ENCODE data around the gene CHMP4A. TPM values are rescaled to one million over a fixed set of nuclear protein-coding genes. Genes with fewer than 3 reads are reported as not detected.
A peak's percentile ranks its signal among the peaks of the same experiment; 100 is the strongest.

CHMP4A gene
- total and polyA plus RNA-seq, 11 donors = 20.2 to 72.8 (median 34.5) TPM

DNA sequence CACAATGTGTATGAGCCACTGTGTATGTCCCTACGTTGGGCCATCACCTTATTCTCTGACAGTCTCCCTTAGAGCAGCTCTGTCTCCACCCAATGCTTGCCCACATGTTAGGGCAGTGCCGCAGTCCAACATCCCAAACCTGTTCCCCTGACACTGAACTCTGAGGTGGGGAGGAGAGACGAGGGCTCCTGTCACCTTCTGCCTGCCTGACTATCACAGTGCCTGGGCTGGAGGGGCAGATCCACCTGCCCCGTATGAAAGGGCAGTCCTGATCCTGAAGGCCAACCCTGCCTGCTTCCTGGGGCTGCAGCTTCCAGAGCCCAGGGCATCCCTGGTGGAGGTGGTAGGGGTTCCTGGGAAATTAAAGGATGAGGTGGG is 47.5 kb upstream of the CHMP4A start:
- WGBS, 4 donors = 72 to 89% (median 83%) methylated on average over 3 to 4 of the region's 4 CpGs
- Histone ChIP-seq H3K4me3 (no peak overlapping the region), H3K9me3 (no peaks in the 10 kb centered on the region), H3K4me1 (no peaks in the 10 kb centered on the region), H3K36me3 (peaks cover 0 to 9% (median under 1%) of the 10 kb centered on the region in 9 donors), H3K27ac (no peak overlapping the region), H3K27me3 (no peaks in the 10 kb centered on the region)
- TF ChIP-seq, protein P1, sequence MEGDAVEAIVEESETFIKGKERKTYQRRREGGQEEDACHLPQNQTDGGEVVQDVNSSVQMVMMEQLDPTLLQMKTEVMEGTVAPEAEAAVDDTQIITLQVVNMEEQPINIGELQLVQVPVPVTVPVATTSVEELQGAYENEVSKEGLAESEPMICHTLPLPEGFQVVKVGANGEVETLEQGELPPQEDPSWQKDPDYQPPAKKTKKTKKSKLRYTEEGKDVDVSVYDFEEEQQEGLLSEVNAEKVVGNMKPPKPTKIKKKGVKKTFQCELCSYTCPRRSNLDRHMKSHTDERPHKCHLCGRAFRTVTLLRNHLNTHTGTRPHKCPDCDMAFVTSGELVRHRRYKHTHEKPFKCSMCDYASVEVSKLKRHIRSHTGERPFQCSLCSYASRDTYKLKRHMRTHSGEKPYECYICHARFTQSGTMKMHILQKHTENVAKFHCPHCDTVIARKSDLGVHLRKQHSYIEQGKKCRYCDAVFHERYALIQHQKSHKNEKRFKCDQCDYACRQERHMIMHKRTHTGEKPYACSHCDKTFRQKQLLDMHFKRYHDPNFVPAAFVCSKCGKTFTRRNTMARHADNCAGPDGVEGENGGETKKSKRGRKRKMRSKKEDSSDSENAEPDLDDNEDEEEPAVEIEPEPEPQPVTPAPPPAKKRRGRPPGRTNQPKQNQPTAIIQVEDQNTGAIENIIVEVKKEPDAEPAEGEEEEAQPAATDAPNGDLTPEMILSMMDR (IDR thresholded peaks at IDR 0.05) = no peak
- no peak for ATAC-seq
- intact Hi-C loops (cut with DNase I) = no loop called here
- DNase-seq = no peak

DNA sequence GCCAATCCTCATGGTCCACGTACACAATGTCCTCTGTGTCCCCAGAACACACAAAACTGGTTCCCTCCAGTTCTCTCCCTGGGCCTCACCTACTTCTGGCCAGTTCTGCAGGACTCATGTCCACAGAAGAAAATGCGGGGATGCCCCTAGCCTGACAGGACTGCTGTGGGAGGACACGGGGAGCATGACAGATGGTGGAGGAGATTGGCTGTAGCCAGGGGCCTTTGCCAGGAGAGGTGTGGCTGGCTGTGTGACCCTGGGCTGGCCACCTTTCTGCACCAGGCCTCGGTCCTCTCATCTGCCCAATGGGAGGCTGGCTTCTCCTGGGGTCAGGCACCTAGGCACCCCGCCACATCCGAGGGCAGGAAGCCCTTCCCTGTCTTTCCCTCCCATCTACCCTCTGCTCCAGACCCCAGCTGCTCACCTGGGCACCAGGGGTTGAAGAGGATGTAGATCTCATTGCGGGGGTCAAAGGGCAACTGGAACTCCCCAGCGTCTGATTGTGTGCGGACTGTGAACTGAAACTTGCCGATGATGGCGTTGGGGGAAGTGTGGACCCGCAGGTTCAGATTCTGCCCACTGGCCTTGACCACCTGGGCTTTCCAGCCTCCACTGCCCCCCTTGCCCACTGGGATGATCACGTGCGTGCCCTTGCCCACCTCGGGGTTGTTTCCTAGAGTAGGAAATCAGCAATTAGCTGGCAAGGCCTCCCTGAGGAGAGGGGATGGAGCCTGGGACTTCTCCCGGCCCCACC is 46.9 kb upstream of the CHMP4A start:
- no peak overlapping the region for H3K4me3 ChIP-seq
- H3K36me3 ChIP-seq = peaks cover 0 to 4% (median 0%) of the 10 kb centered on the region in 9 donors
- H3K27ac ChIP-seq = no peak overlapping the region
- intact Hi-C loops (cut with DNase I) = no loop called here
- 85 to 90% (median 89%) methylated on average over 16 of the region's 16 CpGs for WGBS, 4 donors
- no peaks in the 10 kb centered on the region for H3K4me1 ChIP-seq
- ATAC-seq (peak in 1 of 4 donors; percentile 4), DNase-seq (no peak)
- no peak for TF ChIP-seq POLR2A (IDR thresholded peaks at IDR 0.05)
- TF ChIP-seq, protein P1 (IDR thresholded peaks at IDR 0.05) = no peak
- H3K27me3 ChIP-seq = no peaks in the 10 kb centered on the region
- H3K9me3 ChIP-seq = no peaks in the 10 kb centered on the region

GRCh38 chr14:24259282-24260025 is 46.2 kb upstream of the CHMP4A start:
- no peaks in the 10 kb centered on the region for H3K9me3 ChIP-seq
- ATAC-seq (peak in 1 of 4 donors; percentile 11), DNase-seq (peak in 1 of 5 donors; percentile 25)
- no peaks in the 10 kb centered on the region for H3K27me3 ChIP-seq
- intact Hi-C loops (cut with DNase I) = no loop called here
- no peaks in the 10 kb centered on the region for H3K4me1 ChIP-seq
- H3K36me3 ChIP-seq = no peaks in the 10 kb centered on the region
- 74 to 81% (median 78%) methylated on average over 14 to 16 of the region's 16 CpGs for WGBS, 4 donors
- no peak overlapping the region for H3K27ac ChIP-seq
- TF ChIP-seq POLR2A (IDR thresholded peaks at IDR 0.05) = no peak
- TF ChIP-seq, protein P1 (IDR thresholded peaks at IDR 0.05) = no peak
- H3K4me3 ChIP-seq = no peak overlapping the region

DNA sequence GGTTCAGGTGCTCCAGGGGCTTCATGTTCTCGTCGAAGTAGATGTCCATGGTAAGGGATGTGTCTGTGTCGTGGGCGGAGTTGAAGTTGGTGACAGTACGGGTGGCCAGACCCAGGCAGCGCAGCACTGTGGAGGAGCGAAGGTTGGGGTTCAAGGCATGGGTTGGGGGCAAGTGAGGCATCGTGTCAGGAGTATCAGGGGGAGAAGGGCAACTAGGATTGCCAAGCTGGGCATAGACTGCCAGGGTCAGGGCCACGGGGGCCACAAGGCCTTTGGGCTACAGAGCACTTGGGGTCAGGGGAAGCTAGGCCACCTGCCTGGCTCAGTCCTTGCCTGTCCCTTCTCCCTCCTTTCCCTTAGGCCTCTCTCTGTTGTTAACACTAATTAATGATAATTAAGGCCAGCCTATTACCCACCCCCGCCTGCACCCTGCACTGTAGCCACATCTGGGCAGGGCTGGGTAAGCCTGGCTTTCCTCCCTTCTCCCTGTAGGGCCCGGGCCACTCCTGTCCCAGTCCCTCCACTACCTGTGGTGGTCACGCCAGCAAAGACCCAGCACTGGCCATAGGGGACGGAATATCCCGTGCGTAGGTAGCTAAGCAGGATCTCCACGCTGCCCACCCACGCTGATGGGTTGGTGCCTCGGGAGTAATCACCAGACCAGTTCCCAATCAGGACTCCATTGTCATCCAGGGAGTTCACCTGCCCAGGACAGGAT is 45.4 kb upstream of the CHMP4A start:
- intact Hi-C loops (cut with DNase I) = no loop called here
- WGBS, 4 donors = 90 to 93% (median 92%) methylated on average over 18 of the region's 18 CpGs
- TF ChIP-seq, protein P1 (IDR thresholded peaks at IDR 0.05) = no peak
- TF ChIP-seq POLR2A (IDR thresholded peaks at IDR 0.05) = no peak
- DNase-seq (no peak), ATAC-seq (no peak)
- Histone ChIP-seq H3K36me3 (peaks cover 0 to 1% (median 0%) of the 10 kb centered on the region in 9 donors), H3K27me3 (no peaks in the 10 kb centered on the region), H3K4me1 (no peaks in the 10 kb centered on the region), H3K4me3 (no peak overlapping the region), H3K27ac (no peak overlapping the region), H3K9me3 (no peaks in the 10 kb centered on the region)
